A673 (cell line): ENCODE results near the gene IL17B. TPM values are rescaled to one million over a fixed set of nuclear protein-coding genes. Genes with fewer than 3 reads are reported as not detected.

ENCODE experiments used
- BruUV-seq: library from RNA; stranded (reverse); fragments of 400-500 nt; replicated peaks from 2 replicates; lab custom pipeline; 2021; lab: Mats Ljungman, UMichigan
- CTCF ChIA-PET: fragments of 300-600 bp; sonication (Branson Sonifier 250); formaldehyde crosslinking; loops from one replicate; lab custom pipeline; 2022; ENCODE audit warnings: antibody characterized with exemption; lab: Charles Lee
- POLR2A ChIA-PET: fragments of 300-600 bp; sonication (Branson Sonifier 250); formaldehyde crosslinking; loops from one replicate; lab custom pipeline; 2022; ENCODE audit warnings: antibody characterized with exemption; ENCODE audit not compliant: low non-redundant PET; lab: Charles Lee
- DNase-seq: peaks from one replicate; pipeline ENCODE4 v3.0.0-alpha.2; 2015; ENCODE audit warnings: low spot score
- H3K27ac ChIP-seq: fragments of 200-600 bp; sonication (generic); 2 replicates; pipeline ENCODE4 v1.5.1; 2016; ENCODE audit warnings: mixed run types, low read depth, mild to moderate bottlenecking, mixed read lengths, antibody characterized with exemption, low read length; ENCODE audit not compliant: poor library complexity, severe bottlenecking
- H3K27me3 ChIP-seq: fragments of 200-600 bp; sonication (generic); replicated peaks from 2 replicates; pipeline ENCODE4 v1.6.1; 2017; ENCODE audit warnings: mixed run types, low read depth, mild to moderate bottlenecking, mixed read lengths, antibody characterized with exemption, low read length; ENCODE audit not compliant: insufficient read depth, poor library complexity
- H3K36me3 ChIP-seq: fragments of 200-600 bp; sonication (generic); 2 replicates; pipeline ENCODE4 v1.6.1; 2016; ENCODE audit warnings: mixed run types, mild to moderate bottlenecking, mixed read lengths, antibody characterized with exemption, low read length; ENCODE audit not compliant: insufficient read depth, poor library complexity, severe bottlenecking
- H3K4me1 ChIP-seq: fragments of 200-600 bp; sonication (generic); 2 replicates; pipeline ENCODE4 v1.6.1; 2017; ENCODE audit warnings: mixed run types, mild to moderate bottlenecking, mixed read lengths, antibody characterized with exemption, low read length; ENCODE audit not compliant: insufficient read depth, poor library complexity, severe bottlenecking
- H3K4me3 ChIP-seq: fragments of 200-600 bp; sonication (generic); 2 replicates; pipeline ENCODE4 v1.5.1; 2016; ENCODE audit warnings: low read depth, mixed run types, mild to moderate bottlenecking, mixed read lengths, low read length; ENCODE audit not compliant: poor library complexity, severe bottlenecking
- H3K9me3 ChIP-seq: fragments of 200-600 bp; sonication (generic); 2 replicates; pipeline ENCODE4 v1.6.1; 2016; ENCODE audit warnings: mixed run types, low read depth, mild to moderate bottlenecking, mixed read lengths, antibody characterized with exemption, low read length; ENCODE audit not compliant: poor library complexity, severe bottlenecking
- CTCF ChIP-seq: fragments of 300-800, 200-600 bp; sonication (generic); conservative IDR thresholded peaks from 2 replicates; pipeline ENCODE4 v1.5.1; 2017; ENCODE audit warnings: low read depth, mild to moderate bottlenecking, antibody characterized with exemption, low read length, moderate library complexity, mixed read lengths
- EZH2 ChIP-seq: fragments of 200-600 bp; sonication (generic); IDR thresholded peaks from 2 replicates; pipeline ENCODE4 v1.6.1; 2017; ENCODE audit warnings: borderline replicate concordance, low read depth, mild to moderate bottlenecking, mixed read lengths, antibody characterized with exemption, low read length; ENCODE audit not compliant: poor library complexity, severe bottlenecking
- intact Hi-C: fragments of 100-400 bp; cut with micrococcal nuclease; formaldehyde crosslinking; loops from one replicate; pipeline ENCODE4 v1.10.0; 2022; ENCODE audit not compliant: unreplicated experiment
- total RNA-seq: library from RNA; stranded (reverse); gene quantifications from 2 replicates; pipeline ENCODE4 v1.2.3, GENCODE V29; 2021

Gene IL17B
- total RNA-seq, 1 experiment from 2014 or later = not detected

GRCh38 chr5:149345147-149345891 is 33.8 kb downstream of the IL17B start, which contains the start of gene GRPEL2:
Gene GRPEL2, plus strand, starts transcription at chr5:149345499. Its CDS starts 41 bp downstream, at chr5:149345540.
- H3K36me3 ChIP-seq = peaks cover 34% of the 10 kb centered on the region
- TF ChIP-seq CTCF (no peak), EZH2 (no peak)
- H3K27ac ChIP-seq = peak within 1 kb of the TSS; percentile 83
- DNase-seq = peak; percentile 98
- peaks cover 10% of the 10 kb centered on the region for H3K27me3 ChIP-seq
- H3K4me1 ChIP-seq = peaks cover 4% of the 10 kb centered on the region
- POLR2A ChIA-PET = interaction anchor here (1.0 kb wide), 1 partner anchor 12 kb away, joined by 4 read pairs; the partner anchor contains the start of gene PCYOX1L
- intact Hi-C loops = no loop called here
- CTCF ChIA-PET = interaction anchor here (0.8 kb wide), 1 partner anchor 37 kb away, joined by 4 read pairs; no protein-coding TSS in a partner anchor
- H3K9me3 ChIP-seq = no peaks in the 10 kb centered on the region
- peak within 1 kb of the TSS; percentile 67 for H3K4me3 ChIP-seq
- BruUV-seq = no TSS peak

GRCh38 chr5:149344151-149344550 is 34.9 kb downstream of the IL17B start:
- TF ChIP-seq CTCF = no peak
- TF ChIP-seq EZH2 = no peak
- Histone ChIP-seq H3K27ac (no peak overlapping the region), H3K4me3 (peak overlapping the region; percentile 67), H3K27me3 (peaks cover 18% of the 10 kb centered on the region), H3K4me1 (peaks cover 4% of the 10 kb centered on the region), H3K36me3 (peaks cover 22% of the 10 kb centered on the region), H3K9me3 (no peaks in the 10 kb centered on the region)
- ChIA-PET CTCF (no interaction called here), POLR2A (interaction anchor here (0.6 kb wide), 1 partner anchor 189 kb away, joined by 3 read pairs; no protein-coding TSS in a partner anchor)
- DNase-seq = no peak
- BruUV-seq = no TSS peak
- intact Hi-C loops = no loop called here

- Histone ChIP-seq H3K4me1 (peaks cover under 1% of the 10 kb centered on the region), H3K27ac (no peak overlapping the region), H3K4me3 (no peak overlapping the region), H3K9me3 (no peaks in the 10 kb centered on the region), H3K27me3 (peaks cover 23% of the 10 kb centered on the region), H3K36me3 (no peaks in the 10 kb centered on the region)
- no peak for DNase-seq
- ChIA-PET CTCF (no interaction called here), POLR2A (no interaction called here)
- intact Hi-C loops = no loop called here
- no TSS peak for BruUV-seq
- no peak for TF ChIP-seq CTCF
- no peak for TF ChIP-seq EZH2
Measured at GRCh38 chr5:149341876-149342275, 37.2 kb downstream of the IL17B start.
